ENCODE measurements around the gene CDCA3.

GRCh38 chr12:6861391-6861790, 10.3 kb upstream of the CDCA3 start:
- TF ChIP-seq CBFB (CRISPR knock-in tag; IDR thresholded peaks at IDR 0.05) (no peak), FOSL2 (CRISPR knock-in tag; IDR thresholded peaks at IDR 0.05) (no peak), SNRNP70 (IDR thresholded peaks at IDR 0.05; ENCODE audit: low read depth, low read length) (no peak), ADNP (CRISPR knock-in tag; IDR thresholded peaks at IDR 0.05) (no peak), ZBTB43 (CRISPR knock-in tag; conservative IDR thresholded peaks at IDR 0.05) (no peak), STAT6 (CRISPR knock-in tag; IDR thresholded peaks at IDR 0.05; ENCODE audit: borderline replicate concordance) (no peak)

Measured in HepG2 (cell line).